ENCODE data around the gene THAP12. TPM values are rescaled to one million over a fixed set of nuclear protein-coding genes. Genes with fewer than 3 reads are reported as not detected.

THAP12 gene
- total RNA-seq, 1 experiment from 2014 or later, result 27.6 TPM

- TF ChIP-seq STAT6 (CRISPR knock-in tag; conservative IDR thresholded peaks at IDR 0.05; ENCODE audit: low read depth) (no peak), MYBL2 (CRISPR knock-in tag; IDR thresholded peaks at IDR 0.05) (no peak), E2F4 (CRISPR knock-in tag; IDR thresholded peaks at IDR 0.05; ENCODE audit: borderline replicate concordance, low read depth) (no peak), ZNF138 (CRISPR knock-in tag; conservative IDR thresholded peaks at IDR 0.05) (no peak), SOX15 (CRISPR knock-in tag; IDR thresholded peaks at IDR 0.05) (no peak)
Observed at GRCh38 chr11:76339221-76339620, 41.7 kb downstream of the THAP12 start (continued).

GRCh38 chr11:76337923-76338322 lies 43.0 kb downstream of the THAP12 start:
- H3K4me1 Mint-ChIP-seq, result no peaks in the 10 kb centered on the region
- CTCF ChIA-PET, result no interaction called here
- peaks cover 5% of the 10 kb centered on the region; the same call in 1 of the 2 replicates for H3K27me3 Mint-ChIP-seq (ENCODE audit: low read depth)
- TF ChIP-seq CDX4 (CRISPR knock-in tag; IDR thresholded peaks at IDR 0.05; ENCODE audit: borderline replicate concordance) (no peak), TCF7 (CRISPR knock-in tag; IDR thresholded peaks at IDR 0.05; ENCODE audit: low read depth) (no peak)
- POLR2A ChIA-PET, result no interaction called here
- peaks cover 35% of the 10 kb centered on the region for H3K9me3 Mint-ChIP-seq
- H3K27ac Mint-ChIP-seq, result no peak overlapping the region
- H3K4me3 Mint-ChIP-seq, result no peak overlapping the region
- DNase-seq (ENCODE audit: low spot score) (no peak), ATAC-seq (no peak)
- H3K36me3 Mint-ChIP-seq, result peaks cover 30% of the 10 kb centered on the region

- ATAC-seq (no peak), DNase-seq (ENCODE audit: low spot score) (no peak)
- TF ChIP-seq IRF1 (CRISPR knock-in tag; IDR thresholded peaks at IDR 0.05) (no peak), MYBL2 (CRISPR knock-in tag; IDR thresholded peaks at IDR 0.05) (no peak), OVOL2 (CRISPR knock-in tag; IDR thresholded peaks at IDR 0.05; ENCODE audit: borderline replicate concordance) (no peak), PRRX2 (CRISPR knock-in tag; IDR thresholded peaks at IDR 0.05) (no peak), ZNF263 (CRISPR knock-in tag; IDR thresholded peaks at IDR 0.05; ENCODE audit: low read depth) (no peak), ZNF512 (CRISPR knock-in tag; IDR thresholded peaks at IDR 0.05; ENCODE audit: borderline replicate concordance) (no peak), TEAD4 (CRISPR knock-in tag; IDR thresholded peaks at IDR 0.05) (no peak), USF1 (CRISPR knock-in tag; IDR thresholded peaks at IDR 0.05) (no peak), EMX1 (CRISPR knock-in tag; IDR thresholded peaks at IDR 0.05) (no peak), NFATC4 (CRISPR knock-in tag; IDR thresholded peaks at IDR 0.05) (no peak), GTF2I (CRISPR knock-in tag; conservative IDR thresholded peaks at IDR 0.05) (no peak), TP53 (CRISPR knock-in tag; IDR thresholded peaks at IDR 0.05) (no peak), ZNF232 (CRISPR knock-in tag; IDR thresholded peaks at IDR 0.05) (no peak), MLX (CRISPR knock-in tag; IDR thresholded peaks at IDR 0.05) (no peak), E2F4 (CRISPR knock-in tag; IDR thresholded peaks at IDR 0.05; ENCODE audit: borderline replicate concordance, low read depth) (no peak)
- Mint-ChIP-seq H3K4me3 (no peak overlapping the region), H3K27ac (no peak overlapping the region), H3K27me3 (ENCODE audit: low read depth) (peaks cover 5% of the 10 kb centered on the region; the same call in 1 of the 2 replicates), H3K9me3 (peaks cover 36% of the 10 kb centered on the region), H3K4me1 (no peaks in the 10 kb centered on the region), H3K36me3 (peaks cover 30% of the 10 kb centered on the region)
- CTCF ChIA-PET, result no interaction called here
- POLR2A ChIA-PET, result no interaction called here
Observed at GRCh38 chr11:76337469-76337868, 43.5 kb downstream of the THAP12 start.
